Heart left ventricle (tissue), 16 donors: Measurements from ENCODE around the gene FGF23. TPM values are rescaled to one million over a fixed set of nuclear protein-coding genes. Genes with fewer than 3 reads are reported as not detected.

ENCODE experiments used
- ATAC-seq, 4 donors: fragments of 200-7000 bp; cut with Tn5 transposase; one replicate each; pipeline ENCODE4 v1.9.1; 2020 to 2022; ENCODE audit warnings: moderate library complexity in 4 of 4, mild to moderate bottlenecking in 3 of 4, moderate number of reproducible peaks in 1 of 4
- DNase-seq, 5 donors: peaks; one replicate each; pipeline ENCODE4 v3.0.0-alpha.2; 2020
- H3K27ac ChIP-seq, 12 donors: fragments of 200-600 bp; sonication (generic) in 4 of 12; one replicate each; pipeline versions ENCODE4 v1.5.0 to v1.8.0; 2016 to 2022; ENCODE audit warnings: mild to moderate bottlenecking in 2 of 12
- H3K27me3 ChIP-seq, 9 donors: fragments of 200-600 bp; sonication (generic) in 2 of 9; one replicate each; pipeline versions ENCODE4 v1.5.1 to v1.8.0; 2016 to 2022; ENCODE audit warnings: mild to moderate bottlenecking in 3 of 9
- H3K36me3 ChIP-seq, 9 donors: fragments of 200-600 bp; sonication (generic) in 2 of 9; one replicate each; pipeline versions ENCODE4 v1.5.0 to v1.8.0; 2018 to 2022; ENCODE audit warnings: mild to moderate bottlenecking in 2 of 9
- H3K4me1 ChIP-seq, 12 donors: fragments of 200-600 bp; sonication (generic) in 4 of 12; one replicate each; pipeline versions ENCODE4 v1.5.0 to v1.8.0; 2016 to 2022; ENCODE audit warnings: mild to moderate bottlenecking in 3 of 12
- H3K4me3 ChIP-seq, 12 donors: fragments of 200-600 bp; sonication (generic) in 4 of 12; one replicate each; pipeline versions ENCODE4 v1.5.0 to v1.8.0; 2017 to 2022; ENCODE audit warnings: mild to moderate bottlenecking in 9 of 12, moderate library complexity in 4 of 12
- H3K9me3 ChIP-seq, 12 donors: fragments of 200-600 bp; sonication (generic) in 4 of 12; one replicate each; pipeline versions ENCODE4 v1.5.0 to v1.8.0; 2016 to 2022; ENCODE audit warnings: mild to moderate bottlenecking in 1 of 12
- POLR2A ChIP-seq, 2 donors: fragments of 450-650 bp; IDR thresholded peaks; one replicate each; pipeline ENCODE4 v1.6.1; 2017; ENCODE audit warnings: antibody characterized with exemption in 2 of 2, mild to moderate bottlenecking in 2 of 2, moderate library complexity in 2 of 2
- WGBS, 4 donors: extraction: QIAGEN DNeasy Blood & Tissue Kit in 2 of 4; methylation state at CpG; one replicate each; pipeline versions ENCODE4 v1.1.5 to v1.1.7; 2013 to 2018; 5-methylcytosine and 5-hydroxymethylcytosine counted together
- intact Hi-C, 10 donors: fragments of 100-400 bp; cut with DNase I; formaldehyde crosslinking; loops; one replicate each; pipeline versions ENCODE4 v1.11.1 to v1.14.2; 2022
- long read RNA-seq, 3 donors: library from polyadenylated mRNA; unstranded; transcript quantifications; one replicate each; pipeline ENCODE4 v2.0.0, GENCODE V29; 2020 to 2021
- polyA plus RNA-seq, 2 donors: library from polyadenylated mRNA; stranded (reverse); fragments of 200-250 nt; gene quantifications; one replicate each; pipeline ENCODE4 v1.2.3, GENCODE V29; 2013
- total RNA-seq, 9 donors: library from RNA; depleted of rRNA in 2 of 9; stranded (reverse); fragments of >200 nt in 2 of 9; fragmentation: NEBNext Ultra II Directional in 3 of 9; extraction: Animal tissue kit (Norgen Biotek cat#: 25700) in 3 of 9; gene quantifications; one replicate each; pipeline versions ENCODE4 v1.1.0 to v1.2.4, GENCODE V29; 2016 to 2023
- TF ChIP-seq, protein P1 (sequence below), 12 donors: fragments of 200-600 bp; sonication (generic) in 4 of 12; IDR thresholded peaks; one replicate each; pipeline versions ENCODE4 v1.5.0 to v1.8.0; 2018 to 2022; ENCODE audit warnings: antibody characterized with exemption in 12 of 12, mild to moderate bottlenecking in 5 of 12
- donor health status: ischemic (EF 13 %, LVEDD 7.1; RV severe dilation, severe dysfunction).
- donor health status: healthy with polysubstance abuse.
- donor health status: DM: no; HTN: yes; CAD: no.
- donor health status: DM: no; HTN: no; CAD: no.
- donor health status: ischemic (EF 25% LVEDD 6.9; RV normal size, moderate dysfunction).
- donor health status: ischemic (EF 25% LVEDD 5.7; RV mildly dilated, moderate dysfunction).
- donor health status: healthy.
- donor health status: DM: yes; HTN: yes; CAD: no.
- donor health status: ischemic (EF 35%, LVEDD 5.7; RV mildly dilated, moderate dysfunction).
- donor health status: nonischemic (EF 11% LVEDD 7.7; RV severe dilation, severe dysfunction).
- donor health status: DM: yes; HTN: yes; CAD: no.
- donor health status: PGD.
- donor health status: ischemic (EF 29% LVEDD 5.4; RV normal size, mild dysfunction).
- donor health status: nonischemic (EF 23%, LVEDD 6.1; RV moderate dilation, normal function).

Gene FGF23
- under 1 TPM in 2 of 9 donors, not detected in 7; 0.10 to 0.15 TPM for total RNA-seq
- polyA plus RNA-seq: under 1 TPM in 1 of 2 donors, not detected in 1; 0.04 TPM
- long read RNA-seq, donor 1: 0 reads
- long read RNA-seq, donor 2: 0 reads
- long read RNA-seq, donor 3: 0 reads

GRCh38 chr12:4379405-4379804, at the start of gene FGF23:
TSS of gene FGF23 (minus strand) at chr12:4379712. CDS start at chr12:4379582, 130 bp downstream.
- Histone ChIP-seq H3K27ac (no peak within 1 kb of the TSS), H3K9me3 (no peaks in the 10 kb centered on the region), H3K27me3 (peaks cover 0 to 11% (median 0%) of the 10 kb centered on the region in 9 donors), H3K4me3 (peak within 1 kb of the TSS in 1 of 12 donors; percentile 22), H3K36me3 (no peaks in the 10 kb centered on the region), H3K4me1 (no peaks in the 10 kb centered on the region)
- TF ChIP-seq, protein P1, sequence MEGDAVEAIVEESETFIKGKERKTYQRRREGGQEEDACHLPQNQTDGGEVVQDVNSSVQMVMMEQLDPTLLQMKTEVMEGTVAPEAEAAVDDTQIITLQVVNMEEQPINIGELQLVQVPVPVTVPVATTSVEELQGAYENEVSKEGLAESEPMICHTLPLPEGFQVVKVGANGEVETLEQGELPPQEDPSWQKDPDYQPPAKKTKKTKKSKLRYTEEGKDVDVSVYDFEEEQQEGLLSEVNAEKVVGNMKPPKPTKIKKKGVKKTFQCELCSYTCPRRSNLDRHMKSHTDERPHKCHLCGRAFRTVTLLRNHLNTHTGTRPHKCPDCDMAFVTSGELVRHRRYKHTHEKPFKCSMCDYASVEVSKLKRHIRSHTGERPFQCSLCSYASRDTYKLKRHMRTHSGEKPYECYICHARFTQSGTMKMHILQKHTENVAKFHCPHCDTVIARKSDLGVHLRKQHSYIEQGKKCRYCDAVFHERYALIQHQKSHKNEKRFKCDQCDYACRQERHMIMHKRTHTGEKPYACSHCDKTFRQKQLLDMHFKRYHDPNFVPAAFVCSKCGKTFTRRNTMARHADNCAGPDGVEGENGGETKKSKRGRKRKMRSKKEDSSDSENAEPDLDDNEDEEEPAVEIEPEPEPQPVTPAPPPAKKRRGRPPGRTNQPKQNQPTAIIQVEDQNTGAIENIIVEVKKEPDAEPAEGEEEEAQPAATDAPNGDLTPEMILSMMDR (IDR thresholded peaks at IDR 0.05): no peak
- no peak for TF ChIP-seq POLR2A (IDR thresholded peaks at IDR 0.05)
- ATAC-seq (peak in 3 of 4 donors; percentile 62 to 81 (median 70)), DNase-seq (peak in 1 of 5 donors; percentile 66)
- intact Hi-C loops: no loop called here
- 8 to 13% (median 10%) methylated on average over 6 to 7 of the region's 7 CpGs for WGBS, 4 donors

GRCh38 chr12:4424422-4424821, 44.9 kb upstream of the FGF23 start:
- no peak for DNase-seq
- H3K4me3 ChIP-seq: no peak overlapping the region
- no peaks in the 10 kb centered on the region for H3K4me1 ChIP-seq
- no peaks in the 10 kb centered on the region for H3K36me3 ChIP-seq
- no peak for ATAC-seq
- no peaks in the 10 kb centered on the region for H3K9me3 ChIP-seq
- 51 to 60% (median 55%) methylated on average over 6 of the region's 6 CpGs for WGBS, 4 donors
- TF ChIP-seq, protein P1 (IDR thresholded peaks at IDR 0.05): no peak
- TF ChIP-seq POLR2A (IDR thresholded peaks at IDR 0.05): no peak
- peaks cover 0 to under 1% (median 0%) of the 10 kb centered on the region in 9 donors for H3K27me3 ChIP-seq
- intact Hi-C loops: loop anchor here in 6 of 10 donors (5.0 kb wide), 1 partner anchor 103 kb away; no protein-coding TSS in a partner anchor
- H3K27ac ChIP-seq: no peak overlapping the region

GRCh38 chr12:4423528-4424195, 44.1 kb upstream of the FGF23 start:
- Histone ChIP-seq H3K36me3 (no peaks in the 10 kb centered on the region), H3K4me3 (no peak overlapping the region), H3K4me1 (no peaks in the 10 kb centered on the region), H3K9me3 (no peaks in the 10 kb centered on the region), H3K27me3 (peaks cover 0 to 5% (median 0%) of the 10 kb centered on the region in 9 donors), H3K27ac (no peak overlapping the region)
- DNase-seq (no peak), ATAC-seq (no peak)
- TF ChIP-seq, protein P1 (IDR thresholded peaks at IDR 0.05): no peak
- TF ChIP-seq POLR2A (IDR thresholded peaks at IDR 0.05): no peak
- intact Hi-C loops: loop anchor here in 7 of 10 donors (2.0 to 5.0 kb wide), 2 partner anchors 103 to 104 kb away; no protein-coding TSS in a partner anchor
- 80 to 88% (median 84%) methylated on average over 11 of the region's 11 CpGs for WGBS, 4 donors

DNA sequence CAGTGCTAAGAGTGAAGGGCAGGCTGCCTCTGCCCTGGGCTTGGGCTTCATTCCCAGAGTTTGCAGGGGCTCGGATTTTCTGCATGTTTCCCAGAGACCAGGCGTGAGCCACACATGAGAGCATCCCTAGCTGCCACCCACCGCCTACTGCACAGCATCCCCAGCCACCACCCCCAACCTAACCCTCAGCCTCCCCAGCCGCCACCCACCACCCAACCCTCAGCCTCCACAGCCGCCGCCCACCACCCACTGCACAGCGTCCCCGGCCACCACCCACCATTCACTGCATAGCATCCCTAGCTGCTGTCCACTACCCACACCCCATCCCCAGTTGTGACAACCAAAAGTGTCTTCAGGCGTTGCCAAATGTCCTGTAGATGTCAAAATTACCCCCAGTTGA, 43.5 kb upstream of the FGF23 start:
- ATAC-seq (no peak), DNase-seq (no peak)
- Histone ChIP-seq H3K4me1 (peaks cover 0 to 5% (median 0%) of the 10 kb centered on the region in 12 donors), H3K27ac (no peak overlapping the region), H3K36me3 (no peaks in the 10 kb centered on the region), H3K4me3 (no peak overlapping the region), H3K9me3 (no peaks in the 10 kb centered on the region), H3K27me3 (peaks cover 0 to 5% (median 0%) of the 10 kb centered on the region in 9 donors)
- intact Hi-C loops: loop anchor here in 7 of 10 donors (2.0 to 5.0 kb wide), 2 partner anchors 104 kb away; no protein-coding TSS in a partner anchor
- WGBS, 4 donors: 94 to 97% (median 96%) methylated on average over 9 of the region's 9 CpGs
- TF ChIP-seq, protein P1 (IDR thresholded peaks at IDR 0.05): no peak
- no peak for TF ChIP-seq POLR2A (IDR thresholded peaks at IDR 0.05)
